Esophagus squamous epithelium (tissue), 4 donors: ENCODE results near the gene DCUN1D1.

Experiments used
- POLR2A ChIP-seq, 4 donors: fragments of 450-650 bp; IDR thresholded peaks; one replicate each; pipeline ENCODE4 v1.6.1; 2017; ENCODE audit warnings: antibody characterized with exemption in 4 of 4, mild to moderate bottlenecking in 4 of 4, moderate library complexity in 3 of 4
- TF ChIP-seq, protein P1 (sequence below), 6 experiments: fragments of 450-650 bp in 4 of 6; fragments of 200-600 bp in 2 of 6; sonication (generic) in 2 of 6; IDR thresholded peaks; one replicate each; pipeline ENCODE4 v1.5.1; 2016 to 2019; ENCODE audit warnings: antibody characterized with exemption in 6 of 6, mild to moderate bottlenecking in 4 of 6, moderate library complexity in 4 of 6

DNA sequence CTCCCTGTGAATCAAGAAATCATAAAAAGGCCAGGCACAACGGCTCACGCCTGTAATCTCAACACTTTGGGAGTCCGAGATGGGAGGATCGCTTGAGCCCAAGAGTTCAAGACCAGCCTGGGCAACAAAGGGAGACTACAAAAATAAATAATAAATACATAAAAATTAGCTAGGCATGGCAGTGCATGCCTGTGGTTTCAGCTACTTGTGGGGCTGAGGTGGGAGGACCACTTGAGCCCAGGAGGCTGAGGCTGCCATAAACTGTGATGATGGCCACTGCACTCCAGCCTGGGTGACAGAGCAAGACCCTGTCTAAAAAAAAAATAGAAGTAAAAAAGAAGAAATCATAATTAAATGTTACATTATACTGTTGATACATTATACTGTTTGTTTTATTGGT lies 28.0 kb upstream of the DCUN1D1 start:
- TF ChIP-seq, protein P1, sequence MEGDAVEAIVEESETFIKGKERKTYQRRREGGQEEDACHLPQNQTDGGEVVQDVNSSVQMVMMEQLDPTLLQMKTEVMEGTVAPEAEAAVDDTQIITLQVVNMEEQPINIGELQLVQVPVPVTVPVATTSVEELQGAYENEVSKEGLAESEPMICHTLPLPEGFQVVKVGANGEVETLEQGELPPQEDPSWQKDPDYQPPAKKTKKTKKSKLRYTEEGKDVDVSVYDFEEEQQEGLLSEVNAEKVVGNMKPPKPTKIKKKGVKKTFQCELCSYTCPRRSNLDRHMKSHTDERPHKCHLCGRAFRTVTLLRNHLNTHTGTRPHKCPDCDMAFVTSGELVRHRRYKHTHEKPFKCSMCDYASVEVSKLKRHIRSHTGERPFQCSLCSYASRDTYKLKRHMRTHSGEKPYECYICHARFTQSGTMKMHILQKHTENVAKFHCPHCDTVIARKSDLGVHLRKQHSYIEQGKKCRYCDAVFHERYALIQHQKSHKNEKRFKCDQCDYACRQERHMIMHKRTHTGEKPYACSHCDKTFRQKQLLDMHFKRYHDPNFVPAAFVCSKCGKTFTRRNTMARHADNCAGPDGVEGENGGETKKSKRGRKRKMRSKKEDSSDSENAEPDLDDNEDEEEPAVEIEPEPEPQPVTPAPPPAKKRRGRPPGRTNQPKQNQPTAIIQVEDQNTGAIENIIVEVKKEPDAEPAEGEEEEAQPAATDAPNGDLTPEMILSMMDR (IDR thresholded peaks at IDR 0.05), result no peak
- no peak for TF ChIP-seq POLR2A (IDR thresholded peaks at IDR 0.05)
